IMR-90 (cell line): ENCODE data around the gene KDM4E. TPM values are rescaled to one million over a fixed set of nuclear protein-coding genes. Genes with fewer than 3 reads are reported as not detected.

Experiments
- ATAC-seq: fragments of 200-7000 bp; cut with Tn5 transposase; 2 replicates; pipeline ENCODE4 v1.9.1; 2020; ENCODE audit warnings: low read depth, mild to moderate bottlenecking, moderate library complexity
- BruUV-seq: library from RNA; stranded (reverse); fragments of 400-500 nt; replicated peaks from 2 replicates; lab custom pipeline; 2021; lab: Mats Ljungman, UMichigan
- CTCF ChIA-PET: fragments of 300-600 bp; formaldehyde crosslinking; extraction: SDS; loops from one replicate; lab custom pipeline; 2021; ENCODE audit warnings: antibody characterized with exemption; lab: Yijun Ruan, JAX
- POLR2A ChIA-PET: fragments of 300-600 bp; sonication (Branson Sonifier 250); formaldehyde crosslinking; loops from one replicate; lab custom pipeline; 2022; ENCODE audit warnings: antibody characterized with exemption; ENCODE audit not compliant: unreplicated experiment; lab: Charles Lee
- DNase-seq: peaks from one replicate; pipeline ENCODE4 v3.0.0; 2013
- H2AFZ ChIP-seq: replicated peaks from 2 replicates; pipeline ENCODE3; 2013; ENCODE audit warnings: low read length, mild to moderate bottlenecking; ENCODE audit not compliant: poor library complexity
- H2AK5ac ChIP-seq: 2 replicates; pipeline ENCODE4 v1.6.1; 2013; ENCODE audit warnings: low read depth, low read length, inconsistent platforms
- H2AK9ac ChIP-seq: replicated peaks from 2 replicates; pipeline ENCODE3; 2013; ENCODE audit warnings: mild to moderate bottlenecking, low read depth, low read length, moderate library complexity; ENCODE audit not compliant: poor library complexity
- H2BK120ac ChIP-seq: 2 replicates; pipeline ENCODE4 v1.6.1; 2013; ENCODE audit warnings: low read depth, low read length, inconsistent platforms
- H2BK15ac ChIP-seq: 3 replicates; pipeline ENCODE4 v1.6.1; 2013; ENCODE audit warnings: low read depth, low read length, inconsistent platforms
- H2BK20ac ChIP-seq: 2 replicates; pipeline ENCODE4 v1.6.1; 2013; ENCODE audit warnings: low read depth, mild to moderate bottlenecking, inconsistent platforms, low read length, moderate library complexity
- H2BK5ac ChIP-seq: 2 replicates; pipeline ENCODE4 v1.6.1; 2013; ENCODE audit warnings: mild to moderate bottlenecking, low read depth, low read length, inconsistent platforms; ENCODE audit not compliant: poor library complexity, severe bottlenecking
- H3K14ac ChIP-seq: replicated peaks from 2 replicates; pipeline ENCODE4 v1.6.1; 2013; ENCODE audit warnings: low read depth, low read length, inconsistent platforms
- H3K18ac ChIP-seq: 2 replicates; pipeline ENCODE4 v1.6.1; 2013; ENCODE audit warnings: low read depth, low read length, control low read depth
- H3K23ac ChIP-seq: 2 replicates; pipeline ENCODE4 v1.6.1; 2013; ENCODE audit warnings: low read depth, low read length, inconsistent platforms
- H3K27ac ChIP-seq: 2 replicates; pipeline ENCODE4 v1.5.1; 2013; ENCODE audit warnings: mild to moderate bottlenecking, control low read depth, low read length; ENCODE audit not compliant: insufficient read depth
- H3K27me3 ChIP-seq: 2 replicates; pipeline ENCODE4 v1.6.1; 2013; ENCODE audit warnings: low read length; ENCODE audit not compliant: control insufficient read depth, insufficient read depth
- H3K36me3 ChIP-seq: 2 replicates; pipeline ENCODE4 v1.6.1; 2013; ENCODE audit warnings: low read length, mixed read lengths; ENCODE audit not compliant: control insufficient read depth, insufficient read depth
- H3K4ac ChIP-seq: 2 replicates; pipeline ENCODE4 v1.6.1; 2013; ENCODE audit warnings: low read depth, low read length, inconsistent platforms
- H3K4me1 ChIP-seq: 2 replicates; pipeline ENCODE4 v1.6.1; 2013; ENCODE audit warnings: low read length, mixed read lengths; ENCODE audit not compliant: control insufficient read depth, insufficient read depth
- H3K4me2 ChIP-seq: 2 replicates; pipeline ENCODE4 v1.6.1; 2013; ENCODE audit warnings: low read depth, mild to moderate bottlenecking, control low read depth, low read length, moderate library complexity
- H3K4me3 ChIP-seq: 2 replicates; pipeline ENCODE4 v1.5.1; 2013; ENCODE audit warnings: low read depth, mild to moderate bottlenecking, control low read depth, low read length, moderate library complexity; ENCODE audit not compliant: insufficient read depth
- H3K56ac ChIP-seq: 2 replicates; pipeline ENCODE4 v1.6.1; 2013; ENCODE audit warnings: low read length, inconsistent platforms; ENCODE audit not compliant: insufficient read depth; ENCODE audit errors: extremely low read depth
- H3K79me1 ChIP-seq, 2 experiments: 2 replicates each; pipeline ENCODE4 v1.6.1; 2013; ENCODE audit warnings: low read length in 2 of 2, inconsistent platforms in 1 of 2, low read depth in 1 of 2
- H3K9ac ChIP-seq: 2 replicates; pipeline ENCODE4 v1.6.1; 2013; ENCODE audit warnings: low read depth, low read length, control low read depth
- H3K9me1 ChIP-seq: 2 replicates; pipeline ENCODE4 v1.6.1; 2013; ENCODE audit warnings: low read length, inconsistent platforms; ENCODE audit not compliant: insufficient read depth
- H3K9me3 ChIP-seq: 2 replicates; pipeline ENCODE4 v1.6.1; 2013; ENCODE audit warnings: low read length; ENCODE audit not compliant: control insufficient read depth, insufficient read depth
- H4K20me1 ChIP-seq: 2 replicates; pipeline ENCODE4 v1.6.1; 2013; ENCODE audit warnings: low read length, inconsistent platforms; ENCODE audit not compliant: insufficient read depth
- H4K5ac ChIP-seq: 2 replicates; pipeline ENCODE4 v1.6.1; 2013; ENCODE audit warnings: mild to moderate bottlenecking, low read depth, low read length, control low read depth
- H4K8ac ChIP-seq, 2 experiments: 2 replicates each; pipeline ENCODE4 v1.6.1; 2013; ENCODE audit warnings: low read depth in 2 of 2, low read length in 2 of 2, control low read depth in 1 of 2, inconsistent platforms in 1 of 2
- H4K91ac ChIP-seq: 2 replicates; pipeline ENCODE4 v1.6.1; 2013; ENCODE audit warnings: low read depth, low read length, inconsistent platforms; ENCODE audit not compliant: insufficient read depth
- BHLHE40 ChIP-seq: fragments of 150-350 bp; IDR thresholded peaks from 2 replicates; pipeline ENCODE4 v1.6.1; 2016; ENCODE audit warnings: mild to moderate bottlenecking, low read depth, low read length
- CEBPB ChIP-seq: IDR thresholded peaks from 2 replicates; pipeline ENCODE4 v1.6.1; 2012; ENCODE audit warnings: low read depth, low read length, improper control_type of control experiment
- CHD1 ChIP-seq: IDR thresholded peaks from 2 replicates; pipeline ENCODE4 v1.6.1; 2012; ENCODE audit warnings: low read depth, low read length, improper control_type of control experiment
- CTCF ChIP-seq: conservative IDR thresholded peaks from 2 replicates; pipeline ENCODE4 v1.5.1; 2012; ENCODE audit warnings: mild to moderate bottlenecking, low read depth, low read length, improper control_type of control experiment
- ELK1 ChIP-seq: fragments of 150-350 bp; IDR thresholded peaks from 2 replicates; pipeline ENCODE4 v1.6.1; 2016; ENCODE audit warnings: low read depth, mild to moderate bottlenecking, low read length, moderate library complexity, borderline replicate concordance
- FOS ChIP-seq: fragments of 150-350 bp; IDR thresholded peaks from 2 replicates; pipeline ENCODE4 v1.6.1; 2016; ENCODE audit warnings: low read depth, low read length
- MAFK ChIP-seq: IDR thresholded peaks from 2 replicates; pipeline ENCODE4 v1.6.1; 2012; ENCODE audit warnings: low read depth, low read length, improper control_type of control experiment
- MAZ ChIP-seq: IDR thresholded peaks from 2 replicates; pipeline ENCODE4 v1.6.1; 2012; ENCODE audit warnings: low read depth, mild to moderate bottlenecking, low read length, improper control_type of control experiment, moderate library complexity, borderline replicate concordance
- MXI1 ChIP-seq: IDR thresholded peaks from 2 replicates; pipeline ENCODE4 v1.6.1; 2012; ENCODE audit warnings: low read depth, mild to moderate bottlenecking, low read length, moderate library complexity, borderline replicate concordance
- NFE2L2 ChIP-seq: fragments of 150-350 bp; IDR thresholded peaks from 2 replicates; pipeline ENCODE4 v1.6.1; 2016; ENCODE audit warnings: low read depth, mild to moderate bottlenecking, low read length
- POLR2A ChIP-seq: IDR thresholded peaks from 2 replicates; pipeline ENCODE4 v1.6.1; 2012; ENCODE audit warnings: mild to moderate bottlenecking, low read depth, low read length
- RAD21 ChIP-seq: IDR thresholded peaks from 2 replicates; pipeline ENCODE4 v1.6.1; 2012; ENCODE audit warnings: low read length, improper control_type of control experiment
- RCOR1 ChIP-seq: IDR thresholded peaks from 2 replicates; pipeline ENCODE4 v1.6.1; 2012; ENCODE audit warnings: mild to moderate bottlenecking, low read length, improper control_type of control experiment; ENCODE audit not compliant: insufficient replicate concordance
- RFX5 ChIP-seq: IDR thresholded peaks from 2 replicates; pipeline ENCODE4 v1.8.0; 2012; ENCODE audit warnings: low read depth, mild to moderate bottlenecking, low read length, moderate library complexity
- SMC3 ChIP-seq: fragments of 150-350 bp; IDR thresholded peaks from 2 replicates; pipeline ENCODE4 v1.6.1; 2016; ENCODE audit warnings: low read depth, mild to moderate bottlenecking, antibody characterized with exemption, low read length, moderate library complexity
- USF2 ChIP-seq: fragments of 150-350 bp; IDR thresholded peaks from 2 replicates; pipeline ENCODE4 v1.6.1; 2017; ENCODE audit warnings: mild to moderate bottlenecking, antibody characterized with exemption, low read length, low read depth
- dilution Hi-C: fragments of 300-500 bp; cut with HindIII; formaldehyde crosslinking; loops from one replicate; pipeline ENCODE4 v1.14.3; 2018; ENCODE audit warnings: low sequenced_read_pairs; ENCODE audit not compliant: unreplicated experiment
- in situ Hi-C: fragments of 300-500 bp; cut with MboI; formaldehyde crosslinking; loops from 3 replicates; pipeline ENCODE4 v1.14.3; 2019; ENCODE audit warnings: low sequenced_read_pairs, inconsistent platforms, mixed read lengths
- intact Hi-C: fragments of 100-400 bp; cut with micrococcal nuclease; formaldehyde crosslinking; loops from 2 replicates; pipeline ENCODE4 v1.10.0; 2022
- polyA plus RNA-seq, 3 experiments: library from polyadenylated mRNA; depleted of rRNA; stranded (reverse); fragments of >200 nt; gene quantifications; 2 replicates each; pipeline ENCODE4 v1.2.3, GENCODE V29; 2012; ENCODE audit warnings: low replicate concordance in 1 of 3
- total RNA-seq: library from RNA; depleted of rRNA; stranded (reverse); fragments of >200 nt; gene quantifications from 2 replicates; pipeline ENCODE4 v1.2.3, GENCODE V29; 2012

The KDM4E gene
- total and polyA plus RNA-seq, 2 of the 4 experiments (the other 2 are of a cell fraction): not detected

- intact Hi-C loops: loop anchor here (2.0 kb wide), 1 partner anchor 74 kb away; no protein-coding TSS in a partner anchor
- no peak overlapping the region for H3K18ac ChIP-seq
- ATAC-seq (no peak), DNase-seq (no peak)
- H3K4me2 ChIP-seq: no peak overlapping the region
- BruUV-seq: no TSS peak
- H3K4me3 ChIP-seq: no peak overlapping the region
- peaks cover 3% of the 10 kb centered on the region; the same call in 1 of the 2 replicates for H3K4me1 ChIP-seq
- H4K91ac ChIP-seq: no peak overlapping the region
- H3K9me3 ChIP-seq: no peaks in the 10 kb centered on the region
- no peak overlapping the region for H2BK15ac ChIP-seq
- no peaks in the 10 kb centered on the region for H3K9me1 ChIP-seq
- H3K4ac ChIP-seq: no peak overlapping the region
- H4K5ac ChIP-seq: no peak overlapping the region
- no peak overlapping the region for H3K27ac ChIP-seq
- no peak overlapping the region for H4K8ac ChIP-seq
- H3K9ac ChIP-seq: no peak overlapping the region
- H3K56ac ChIP-seq: no peak overlapping the region
- in situ Hi-C loops: loop anchor here (5.0 kb wide), 1 partner anchor 685 kb away; no protein-coding TSS in a partner anchor
- H2AK9ac ChIP-seq: no peak overlapping the region
- H3K36me3 ChIP-seq: no peaks in the 10 kb centered on the region
- H3K27me3 ChIP-seq: no peaks in the 10 kb centered on the region
- no peak overlapping the region for H2AK5ac ChIP-seq
- H3K23ac ChIP-seq: no peak overlapping the region
- no peak overlapping the region for H2BK5ac ChIP-seq
- ChIA-PET CTCF (no interaction called here), POLR2A (no interaction called here)
- H4K20me1 ChIP-seq: no peaks in the 10 kb centered on the region
- H2AFZ ChIP-seq: no peak overlapping the region
- H2BK120ac ChIP-seq: no peak overlapping the region
- H3K79me1 ChIP-seq: no peaks in the 10 kb centered on the region
- TF ChIP-seq CHD1 (no peak), CTCF (no peak), SMC3 (no peak), RAD21 (no peak), FOS (no peak), CEBPB (no peak), RCOR1 (no peak), NFE2L2 (no peak), USF2 (no peak), POLR2A (no peak), ELK1 (no peak), MAFK (no peak), MAZ (no peak), MXI1 (no peak), BHLHE40 (no peak), RFX5 (no peak)
- dilution Hi-C loops: no loop called here
- H2BK20ac ChIP-seq: no peak overlapping the region
- no peak overlapping the region for H3K14ac ChIP-seq
These were observed 51.9 kb downstream of the KDM4E start for GRCh38 chr11:95076981-95077380.
